Non-pigmented ciliary epithelial cell (primary cell): ENCODE data around the gene DDX31.

Experiments used
- DNase-seq: peaks from one replicate; pipeline ENCODE4 v3.0.0-alpha.2; 2010; ENCODE audit warnings: low read depth

DDX31 gene

DNA sequence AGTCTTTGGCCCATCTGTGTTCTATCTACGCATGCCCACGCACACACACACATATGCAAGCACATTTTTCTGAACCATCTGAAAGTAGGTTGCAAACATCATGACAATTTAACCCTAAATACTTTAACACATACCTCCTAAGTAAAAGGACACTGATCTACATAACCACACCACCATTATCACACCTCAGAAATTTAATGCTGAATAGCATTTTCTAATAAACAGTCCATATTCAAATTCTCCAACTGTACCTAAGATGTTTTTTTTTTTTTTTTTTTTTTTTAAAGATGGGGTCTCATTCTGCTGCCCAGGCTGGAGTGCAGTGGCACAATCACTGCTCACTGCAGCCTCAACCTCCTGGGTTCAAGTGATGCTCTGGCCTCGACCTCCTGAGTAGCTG, 35.5 kb downstream of the DDX31 start:
- DNase-seq: no peak

DNA sequence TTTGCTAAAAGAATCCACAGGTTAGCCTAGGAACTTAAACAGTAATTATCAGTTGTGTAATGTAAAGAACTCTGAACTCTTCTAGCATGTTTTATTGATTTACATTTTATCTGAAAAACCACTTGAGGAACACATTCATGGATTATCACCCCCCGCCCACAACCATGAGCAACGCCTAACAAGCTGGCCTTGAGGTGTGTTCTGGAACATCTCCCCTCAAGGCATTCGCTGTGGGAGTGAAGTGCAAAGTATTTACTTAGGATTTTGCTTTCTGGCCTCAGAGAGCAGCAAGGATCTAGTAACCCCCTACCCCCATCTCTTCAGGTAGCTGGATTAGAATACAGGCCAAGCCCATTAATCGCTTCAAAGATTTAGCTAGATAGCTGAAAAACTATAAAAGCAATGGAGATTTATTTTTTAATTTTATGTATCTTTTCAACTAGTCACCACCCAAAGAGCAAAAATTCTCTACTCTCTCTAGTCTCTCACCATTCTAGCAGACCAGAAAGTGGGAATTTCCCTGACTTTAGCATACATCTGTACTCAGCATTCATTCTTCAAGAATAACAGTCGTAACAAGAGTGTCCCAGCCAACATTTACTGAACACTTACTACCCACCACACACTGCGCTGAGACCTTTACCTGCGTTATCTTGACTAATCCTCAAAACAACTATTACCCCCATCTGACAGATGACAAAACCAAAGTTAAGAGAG, 37.2 kb downstream of the DDX31 start:
- DNase-seq: no peak

DNA sequence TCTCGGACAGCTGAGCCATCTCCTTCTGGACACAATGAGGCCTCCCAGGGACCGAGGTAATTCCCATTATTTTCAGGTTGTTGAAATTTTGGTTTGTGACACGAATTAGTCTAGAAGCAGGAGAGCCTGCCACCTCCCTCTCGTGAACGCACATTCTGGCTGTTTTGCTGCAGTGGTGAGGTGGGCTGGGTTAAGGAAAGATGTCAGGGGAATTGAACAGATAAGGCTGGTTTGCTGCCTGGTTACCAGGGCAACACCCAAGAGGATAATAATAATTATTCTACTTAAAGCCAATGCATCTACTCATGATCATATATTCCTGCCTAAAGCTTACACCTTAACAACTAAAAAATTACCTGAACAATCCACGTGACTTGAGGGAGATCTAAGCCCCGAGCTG, 38.1 kb downstream of the DDX31 start:
- DNase-seq: no peak

DNA sequence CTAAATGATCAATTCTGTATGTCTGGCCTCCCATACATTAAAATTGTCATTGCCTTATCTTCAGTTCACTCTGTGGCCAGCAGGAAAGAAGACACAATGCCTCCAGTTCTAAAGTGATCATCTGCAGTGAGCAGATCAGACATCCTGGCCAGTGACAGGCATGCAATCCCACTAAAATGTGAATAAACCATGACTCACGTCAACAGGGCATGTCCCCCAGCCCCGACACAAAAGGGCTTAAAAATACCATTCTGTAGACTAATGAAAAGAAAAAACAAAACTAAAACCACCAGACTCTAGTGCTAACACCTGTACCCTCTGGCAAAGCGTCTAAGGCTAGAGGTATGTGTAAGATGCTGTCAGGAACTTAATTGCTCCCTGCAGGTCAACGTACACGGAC, 38.5 kb downstream of the DDX31 start:
- peak; percentile 36 for DNase-seq

DNA sequence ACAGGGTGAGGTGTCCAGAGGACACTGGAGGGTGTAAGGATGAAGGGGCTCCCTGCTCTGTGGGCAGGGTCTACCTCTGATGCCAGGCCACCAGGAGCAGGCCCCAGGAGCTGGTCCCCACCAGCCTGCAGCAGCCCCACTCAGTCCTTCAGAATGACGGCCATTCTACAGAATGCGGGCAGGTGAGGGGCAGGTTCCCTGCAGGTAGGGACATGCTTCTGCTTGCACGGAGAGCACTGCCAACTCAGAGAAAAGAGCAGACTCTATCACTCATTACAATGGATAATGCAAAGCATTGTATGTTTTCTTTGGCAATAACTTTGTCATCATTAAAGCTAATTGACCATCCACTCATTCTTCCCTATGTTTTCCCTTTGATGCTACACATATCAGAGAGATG, 39.0 kb downstream of the DDX31 start:
- no peak for DNase-seq

DNA sequence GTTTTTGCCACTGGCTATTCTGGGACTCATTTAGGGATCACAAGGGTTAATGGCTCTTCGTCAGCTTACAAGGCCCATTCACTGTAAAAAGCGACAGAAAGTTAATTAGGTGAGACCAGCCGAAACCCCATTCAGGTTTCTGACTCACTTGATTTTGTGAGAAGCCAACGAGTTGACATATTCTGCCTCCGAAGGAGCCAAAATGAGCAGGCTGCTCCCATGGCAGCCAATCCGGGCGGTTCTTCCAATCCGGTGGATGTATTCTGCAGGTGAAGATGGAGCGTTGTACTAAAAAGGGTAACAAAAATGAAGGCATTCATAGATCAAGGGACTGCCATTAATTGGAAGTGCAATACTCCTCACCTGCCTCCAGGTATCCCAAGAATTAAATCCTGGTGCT, 39.7 kb downstream of the DDX31 start:
- no peak for DNase-seq

DNA sequence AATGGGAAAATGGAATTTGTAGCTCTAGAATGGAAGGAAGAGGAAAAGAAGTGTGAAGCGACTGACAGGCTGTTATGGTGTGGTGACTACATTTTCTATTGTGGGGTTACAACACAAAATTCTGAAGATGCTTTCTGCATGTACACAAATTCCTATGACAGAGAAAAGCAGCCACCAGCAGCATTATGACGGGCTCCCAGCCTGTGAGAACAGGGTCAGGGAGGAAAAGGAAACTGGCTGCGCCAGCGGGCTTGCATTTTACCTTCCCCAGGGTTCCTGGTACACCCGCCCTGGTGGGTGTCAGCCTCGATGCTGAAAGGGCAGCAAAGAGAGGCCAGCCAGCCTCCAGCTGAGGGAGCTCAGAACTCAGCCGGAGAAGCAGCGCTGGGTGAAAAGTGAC, 41.0 kb downstream of the DDX31 start:
- DNase-seq: no peak

DNA sequence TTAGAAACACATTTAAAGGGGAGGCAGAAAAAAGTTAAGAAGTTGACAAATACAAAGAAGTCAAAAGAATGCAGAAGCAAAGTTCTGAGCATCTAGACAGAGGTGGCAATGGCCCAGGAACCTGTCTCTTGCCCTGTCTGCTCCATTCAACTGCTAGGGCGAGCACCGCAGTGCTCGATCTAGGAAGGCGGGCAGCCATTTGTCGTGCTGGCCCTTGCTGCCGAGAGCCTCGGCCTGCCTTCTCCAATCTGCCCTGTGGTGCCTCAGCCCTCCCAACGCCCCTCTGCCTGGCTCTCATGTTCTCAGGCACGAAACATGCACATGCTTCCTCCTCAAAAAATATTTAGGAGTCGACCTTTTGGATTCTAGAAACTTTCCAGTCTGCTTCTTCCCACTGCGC, 42.2 kb downstream of the DDX31 start:
- DNase-seq: no peak

DNA sequence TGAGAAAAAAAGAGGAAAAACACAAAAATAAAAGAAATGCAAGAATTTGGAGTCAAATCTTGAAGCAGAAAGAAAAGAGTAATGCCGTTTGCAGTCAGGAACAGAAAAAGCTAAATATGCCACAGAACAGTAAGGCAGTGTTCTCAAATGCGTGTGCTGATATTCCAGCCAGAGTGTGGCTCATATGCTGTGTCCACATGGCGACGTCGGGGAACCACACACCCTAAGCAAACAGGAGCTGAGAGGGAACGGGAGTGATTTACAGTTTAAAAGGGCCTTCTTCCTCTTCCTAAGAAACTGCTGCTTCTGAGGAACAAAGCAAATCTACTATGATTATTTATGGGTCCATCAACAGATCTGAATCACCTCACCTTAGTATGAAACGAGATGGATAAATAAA, 42.7 kb downstream of the DDX31 start:
- DNase-seq: no peak

DNA sequence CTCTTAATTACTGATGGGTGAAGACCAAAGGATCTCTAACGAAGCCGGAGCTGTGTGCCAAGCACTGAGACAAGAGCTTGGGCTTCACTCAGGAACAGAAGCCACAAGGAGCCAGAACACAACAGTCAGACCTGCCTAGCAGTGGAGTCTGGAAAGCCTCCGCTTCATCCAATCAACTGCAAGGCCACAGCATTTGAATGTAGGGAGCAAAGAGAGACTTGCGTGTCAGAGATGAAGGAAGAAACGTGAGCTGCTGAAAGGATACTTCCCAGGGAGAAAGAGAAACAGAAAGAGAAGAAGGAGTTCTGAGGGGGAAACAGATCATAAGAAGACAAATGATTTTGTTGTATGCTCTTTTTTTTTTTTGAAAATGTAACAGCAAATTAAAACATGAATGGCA, 43.5 kb downstream of the DDX31 start:
- DNase-seq: no peak

DNA sequence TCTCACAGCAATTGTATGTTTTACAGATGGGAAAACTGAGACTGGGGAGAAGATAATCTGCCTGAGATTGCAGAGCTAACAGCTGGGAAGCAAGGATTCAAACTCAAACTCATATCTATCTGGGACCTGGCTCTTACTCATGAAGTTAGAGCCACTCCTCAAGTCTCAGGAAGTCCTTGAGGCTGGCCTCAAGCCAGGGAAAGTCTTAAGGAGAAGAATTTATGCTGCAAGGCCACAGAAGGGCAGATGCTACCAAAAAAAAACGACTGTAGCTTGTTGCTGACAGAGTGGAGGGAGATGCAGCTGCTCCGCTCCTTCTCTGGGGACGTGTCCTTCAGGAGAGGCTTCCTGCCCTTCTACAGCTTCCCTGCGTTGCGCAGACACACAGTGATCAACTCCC, 47.6 kb downstream of the DDX31 start:
- DNase-seq: no peak

DNA sequence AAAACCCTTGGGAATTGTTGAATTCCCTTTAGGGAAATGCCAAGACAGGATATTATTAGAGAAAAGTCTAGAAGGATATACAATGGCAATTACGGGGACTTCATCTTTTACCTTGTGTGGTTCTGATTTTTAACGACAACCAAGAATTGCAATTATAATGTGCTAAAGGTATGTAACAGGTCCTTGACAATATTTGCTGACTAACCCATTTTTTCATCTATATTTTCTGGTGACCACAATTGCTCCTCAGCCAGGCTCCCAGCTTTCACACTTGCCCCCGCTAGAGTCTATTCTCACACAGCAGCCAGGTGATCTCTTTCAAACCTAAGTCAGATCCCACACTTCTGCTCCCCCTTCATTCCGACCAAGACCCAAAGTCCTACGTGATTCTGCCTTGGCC, 53.1 kb downstream of the DDX31 start:
- DNase-seq: no peak

DNA sequence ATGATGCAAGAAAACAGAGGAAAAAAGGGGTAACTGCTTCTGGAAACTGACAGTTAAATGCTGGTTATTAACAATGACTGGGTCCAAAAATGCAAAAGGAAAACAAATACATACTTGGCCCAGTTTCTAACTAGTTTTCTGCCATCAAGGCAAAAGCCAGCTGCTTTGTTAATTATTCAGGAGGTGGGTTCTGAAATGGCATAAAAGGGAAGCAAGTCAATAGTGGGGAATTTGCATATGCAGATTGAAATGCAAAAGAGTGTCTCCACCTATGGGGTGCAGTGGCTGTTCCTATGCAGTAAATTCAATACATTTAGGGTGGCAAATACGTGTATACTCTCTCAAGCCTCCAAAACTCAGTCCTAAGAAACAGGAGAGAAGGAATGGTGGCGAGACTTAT, 54.0 kb downstream of the DDX31 start:
- no peak for DNase-seq

DNA sequence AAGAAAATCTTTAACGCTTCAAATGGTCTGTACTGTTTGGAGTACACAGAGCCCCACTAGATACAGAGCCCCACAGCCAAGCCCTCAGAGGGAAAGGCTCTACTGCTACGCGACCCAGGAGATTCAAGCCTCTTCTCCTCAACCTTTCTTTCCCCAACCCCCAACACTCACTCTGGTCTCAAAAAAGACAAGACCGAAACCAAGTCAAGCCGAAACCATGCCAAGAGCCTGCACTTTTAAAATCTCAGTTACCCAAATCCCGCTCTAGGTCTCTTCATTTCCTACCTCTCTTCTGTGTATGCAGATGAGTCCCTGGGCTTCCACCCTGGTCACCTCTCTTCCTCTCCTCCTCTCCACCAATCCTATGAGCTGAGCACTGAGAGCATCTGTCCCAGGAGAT, 55.5 kb downstream of the DDX31 start:
- DNase-seq: no peak

DNA sequence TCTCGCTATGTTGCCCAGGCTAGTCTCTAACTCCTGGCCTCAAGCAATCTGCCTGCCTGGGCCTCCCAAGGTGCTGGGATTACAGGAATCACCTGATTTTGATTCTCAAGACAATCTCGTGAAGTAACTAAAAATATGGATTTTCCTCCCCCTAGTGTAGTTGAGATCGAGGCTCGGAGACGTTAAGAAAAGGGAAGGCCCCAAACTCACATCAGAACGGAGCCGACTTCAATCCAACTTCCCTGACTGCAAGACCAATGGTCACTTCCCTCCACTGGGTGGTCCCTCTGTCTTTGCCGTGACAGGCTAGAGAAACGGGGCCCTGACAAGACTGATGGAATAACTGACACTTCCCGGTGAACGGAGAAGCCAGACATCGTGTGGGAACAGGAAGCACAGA, 59.1 kb downstream of the DDX31 start:
- no peak for DNase-seq

DNA sequence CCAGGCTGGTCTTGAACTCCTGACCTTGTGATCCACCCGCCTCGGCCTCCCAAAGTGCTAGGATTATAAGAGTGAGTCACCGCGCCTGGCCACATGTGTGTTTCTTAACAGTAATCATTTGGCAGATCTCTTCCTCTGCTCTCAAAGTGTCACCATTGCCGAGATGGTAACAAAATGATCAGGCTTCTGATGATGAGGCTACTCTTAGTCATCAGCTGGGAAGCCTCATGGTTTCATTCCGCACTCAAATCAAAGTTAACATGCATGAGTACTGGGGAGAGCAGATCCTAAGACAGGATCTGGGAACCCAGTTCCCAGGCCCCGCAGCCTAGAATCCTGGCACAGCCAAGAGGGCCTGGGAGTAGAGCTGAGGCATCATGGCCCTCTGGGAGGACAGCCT, 60.0 kb downstream of the DDX31 start:
- peak; percentile 83 for DNase-seq

DNA sequence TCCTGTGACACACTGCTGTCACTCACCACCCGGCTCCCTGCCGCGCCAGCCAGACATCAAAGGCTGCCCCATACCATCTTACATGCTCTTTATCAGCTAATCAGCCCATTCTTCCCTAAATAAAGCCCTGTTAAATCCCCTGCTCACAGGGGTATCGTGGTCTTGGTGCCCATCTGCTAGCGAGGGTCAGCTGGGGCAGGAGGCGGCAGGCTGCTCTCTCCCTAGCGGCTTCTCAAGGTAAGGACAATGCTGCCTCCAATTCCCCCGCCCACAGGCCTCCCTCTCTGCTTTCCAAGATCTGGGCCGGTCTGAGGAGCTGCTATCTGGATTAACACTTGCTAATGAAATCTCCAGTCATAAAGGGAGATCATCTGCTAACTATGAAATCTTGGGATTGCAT, 60.6 kb downstream of the DDX31 start:
- DNase-seq: no peak

DNA sequence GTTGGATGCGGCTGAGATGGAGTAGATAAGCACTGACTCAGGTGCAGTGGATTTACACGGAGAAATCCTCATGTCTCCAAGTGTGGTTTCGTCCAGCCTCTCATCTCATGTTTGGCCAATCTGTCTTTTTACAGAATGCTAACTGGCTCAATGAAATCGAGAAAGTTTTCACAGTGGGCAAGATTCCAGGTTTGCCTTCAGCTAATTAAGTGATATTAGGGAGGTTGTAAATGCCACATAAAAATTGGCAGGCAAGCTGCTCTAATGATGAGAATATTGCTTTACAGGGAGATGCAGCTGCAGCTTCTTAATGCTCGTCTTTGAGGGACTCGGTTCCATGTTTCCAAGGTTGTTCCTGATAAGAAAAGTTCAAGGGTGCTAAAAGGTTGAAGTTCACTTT, 63.7 kb downstream of the DDX31 start:
- DNase-seq: no peak

DNA sequence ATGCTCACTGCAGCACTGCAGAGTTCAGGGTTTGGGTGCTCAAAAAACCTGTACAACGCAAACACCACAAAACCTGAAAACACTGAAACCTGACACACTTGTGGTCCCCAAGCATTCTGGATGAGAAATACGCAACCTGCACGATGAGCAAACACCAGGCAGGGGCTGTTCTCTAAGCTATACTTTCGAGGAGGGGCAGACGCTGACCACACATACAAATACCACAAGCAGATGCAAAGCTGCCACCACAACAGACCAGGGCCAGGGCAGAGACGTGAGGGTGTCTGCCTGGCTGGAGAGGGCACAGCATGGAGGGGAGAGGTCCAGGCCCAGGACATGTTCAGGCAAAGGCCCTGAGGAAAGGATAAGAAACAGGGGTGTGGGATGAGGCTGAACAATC, 64.4 kb downstream of the DDX31 start:
- no peak for DNase-seq

DNA sequence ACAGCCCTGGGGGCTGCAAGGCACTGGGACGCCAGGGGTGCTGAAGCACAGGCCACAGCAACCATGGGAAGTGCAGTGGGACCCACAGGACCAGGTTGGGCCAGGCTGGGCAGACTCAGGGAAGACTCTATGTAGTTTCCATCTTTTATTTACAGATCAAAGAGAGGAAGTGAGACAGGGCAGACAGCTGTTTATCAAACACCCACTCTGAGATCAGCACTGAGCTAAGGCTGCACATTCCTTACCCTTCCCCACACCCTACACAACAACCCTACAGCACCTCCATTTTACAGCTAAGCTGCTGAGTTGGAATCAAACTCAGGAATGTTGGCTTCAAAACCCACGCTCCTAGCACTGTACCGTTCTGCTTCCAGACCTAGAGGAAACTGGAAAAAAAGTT, 67.6 kb downstream of the DDX31 start:
- DNase-seq: no peak

DNA sequence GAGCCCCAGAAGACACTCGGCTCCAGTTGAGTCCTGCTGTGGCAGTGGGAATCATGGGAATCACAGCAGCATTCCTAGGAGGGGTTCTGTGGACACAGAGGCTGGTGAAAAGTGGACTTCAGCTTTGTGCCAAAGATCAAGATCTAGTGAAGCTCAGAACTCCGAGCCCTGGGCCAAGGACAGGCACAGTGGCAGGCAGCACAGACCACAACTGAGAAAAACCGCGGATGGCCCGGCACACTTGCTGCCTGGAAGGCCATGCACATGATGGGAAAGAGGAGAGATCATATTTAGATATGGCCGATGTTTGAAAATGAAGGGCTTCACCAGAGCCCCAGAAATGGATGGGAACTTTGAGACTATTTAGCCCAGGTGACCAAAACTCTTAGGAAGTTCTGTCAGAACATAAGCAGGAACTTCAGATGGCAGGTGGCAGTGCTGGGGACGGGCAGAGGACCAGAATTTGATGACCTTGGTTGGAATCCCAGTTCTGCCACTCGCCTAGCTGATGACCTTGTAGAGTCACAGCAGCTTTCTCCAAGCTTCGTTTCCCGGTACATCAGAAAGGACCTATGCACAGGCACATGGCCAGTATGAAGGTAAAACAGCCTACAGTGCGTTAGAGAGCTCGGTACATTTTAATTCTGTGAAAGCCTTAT, 69.3 kb downstream of the DDX31 start:
- no peak for DNase-seq

DNA sequence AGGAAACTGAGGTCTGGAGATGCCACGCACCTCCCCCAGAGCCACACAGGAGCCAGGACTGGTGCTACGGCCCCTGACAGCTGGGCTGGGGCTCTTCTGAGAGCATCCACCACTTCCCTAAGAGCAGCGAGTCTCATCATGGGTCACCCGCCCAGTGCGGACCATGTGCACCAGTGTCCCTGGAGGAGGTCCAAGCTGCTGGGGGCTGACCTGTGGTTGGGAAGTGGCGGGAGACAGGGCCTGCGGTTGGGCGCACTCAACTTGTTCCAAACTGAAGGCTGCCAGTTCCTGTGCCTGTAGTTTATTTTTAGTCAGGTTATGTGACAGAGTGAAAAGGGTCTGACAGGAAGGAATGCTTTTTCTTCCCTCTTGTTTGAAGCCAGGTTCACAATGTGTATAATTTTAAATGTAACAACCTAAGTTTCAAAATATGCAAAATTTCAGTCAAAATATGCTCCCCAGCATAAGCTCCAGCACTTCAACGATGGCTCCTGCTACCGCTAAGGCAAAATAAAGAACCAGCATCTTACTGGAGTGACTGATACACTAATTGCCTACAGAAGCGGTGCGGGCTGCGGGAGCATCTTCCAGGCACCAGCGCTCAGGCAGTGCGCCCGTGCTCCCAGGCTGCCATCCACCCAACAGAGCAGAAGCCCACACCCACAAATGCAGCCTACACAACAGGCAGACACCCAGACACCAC, 72.6 kb downstream of the DDX31 start:
- no peak for DNase-seq

DNA sequence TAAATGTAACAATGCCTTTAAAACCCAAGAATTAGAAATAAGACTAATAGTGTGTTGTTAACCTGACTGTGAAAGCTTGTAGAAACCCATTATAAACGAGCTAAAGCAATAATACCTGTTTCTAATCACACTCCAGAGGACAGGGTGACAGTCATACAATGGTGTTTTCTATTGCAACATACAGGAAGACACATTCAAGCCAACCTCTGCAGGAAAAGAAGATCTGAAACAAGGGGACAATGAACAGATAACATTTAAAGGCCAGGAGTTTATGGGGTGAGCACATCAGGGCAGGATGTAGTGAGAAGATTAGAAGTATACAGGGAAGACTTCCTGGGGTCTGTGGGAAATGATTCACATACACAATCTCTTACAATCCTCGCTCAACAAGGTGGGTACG, 73.6 kb downstream of the DDX31 start:
- no peak for DNase-seq

DNA sequence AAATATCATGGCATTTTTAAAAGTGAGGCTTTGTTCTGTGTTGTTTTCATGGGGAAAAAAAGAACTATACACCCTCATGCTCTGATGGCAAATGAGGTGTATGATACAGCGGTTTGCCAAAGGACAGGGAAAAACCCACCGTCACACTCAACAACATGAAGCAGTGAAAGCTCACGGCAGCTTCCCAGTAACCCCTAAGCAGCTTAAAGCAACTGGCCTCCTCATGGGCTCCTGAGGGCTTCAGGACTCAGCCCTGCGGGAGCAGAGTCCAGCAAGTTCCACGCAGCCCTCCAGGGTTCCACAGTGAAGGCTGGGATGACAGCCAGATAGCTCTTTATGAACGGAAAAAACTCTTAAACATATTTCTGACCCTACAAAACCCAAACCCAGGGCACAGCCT, 74.5 kb downstream of the DDX31 start:
- no peak for DNase-seq
